HuH-7 (cell line): ENCODE measurements around the gene TTR.

Experiments used
- DNase-seq: peaks from one replicate; pipeline ENCODE4 v3.0.0; 2011; ENCODE audit warnings: low spot score

TTR gene

DNA sequence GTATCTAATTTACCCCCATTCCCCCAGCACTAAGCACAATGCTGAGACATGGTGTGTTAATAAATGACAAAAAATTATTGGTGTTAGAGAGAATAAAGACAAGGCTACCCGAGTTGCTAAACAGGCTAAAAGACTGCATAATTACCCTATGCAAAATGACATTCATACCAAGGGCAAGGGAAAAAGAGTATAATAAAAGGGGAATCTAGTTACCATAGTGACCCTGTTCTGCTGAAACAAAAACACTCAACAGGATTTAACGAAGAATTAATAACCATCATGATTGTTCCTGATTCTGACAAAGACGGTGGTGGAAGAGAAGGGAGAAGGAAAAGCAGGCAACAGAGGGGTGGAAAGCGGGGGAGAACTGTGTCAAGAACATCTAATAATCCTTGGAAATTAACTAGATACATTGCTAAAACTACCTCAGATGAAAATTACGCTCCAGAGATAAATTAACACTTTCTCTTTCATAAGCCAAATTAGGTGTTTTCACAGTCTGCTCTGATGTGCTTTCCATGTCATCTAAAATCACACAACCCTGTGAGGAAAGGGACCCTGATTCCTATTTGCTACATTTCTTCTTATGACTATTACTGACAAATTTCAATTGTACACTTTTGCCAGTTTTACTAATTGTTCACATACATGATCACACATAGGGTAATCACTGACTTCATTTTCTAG is 25.5 kb downstream of the TTR start:
- no peak for DNase-seq

DNA sequence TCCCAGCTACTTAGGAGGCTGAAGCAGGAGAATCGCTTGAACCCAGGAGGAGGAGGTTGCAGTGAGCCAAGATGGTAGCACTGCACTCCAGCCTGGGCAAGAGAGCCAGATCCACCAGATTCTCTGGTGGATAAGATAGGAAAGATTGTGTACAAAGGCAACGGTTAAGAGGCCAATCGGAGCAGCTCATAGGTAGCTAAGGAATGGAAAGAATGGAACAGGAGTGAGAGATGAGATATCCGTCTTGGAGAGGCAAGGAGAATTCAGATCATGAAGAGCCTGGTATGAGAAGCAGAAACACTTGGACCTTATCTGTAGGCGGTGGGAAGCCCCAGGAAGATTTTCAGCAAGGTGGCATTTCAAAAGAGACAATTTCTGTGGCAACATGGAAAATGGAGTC is 27.1 kb downstream of the TTR start:
- no peak for DNase-seq

DNA sequence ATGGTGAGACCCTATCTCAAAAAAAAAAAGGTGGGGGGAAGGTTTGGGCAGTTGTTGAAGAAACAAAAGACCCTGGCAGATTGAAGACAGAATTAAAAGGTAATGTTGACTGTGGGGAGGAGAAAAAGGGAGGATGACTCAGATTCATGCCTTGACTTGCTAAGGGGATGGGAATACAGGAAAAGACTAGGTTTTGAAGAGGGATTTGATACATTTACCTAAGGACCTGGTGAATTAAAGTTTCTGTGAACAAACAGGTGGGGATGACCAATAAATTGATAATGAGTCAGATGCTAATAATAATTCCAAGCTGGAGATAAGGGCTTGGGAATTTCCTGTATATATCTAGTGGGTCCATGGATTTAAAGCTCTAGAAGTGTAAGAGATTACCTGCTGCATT is 27.6 kb downstream of the TTR start:
- no peak for DNase-seq

DNA sequence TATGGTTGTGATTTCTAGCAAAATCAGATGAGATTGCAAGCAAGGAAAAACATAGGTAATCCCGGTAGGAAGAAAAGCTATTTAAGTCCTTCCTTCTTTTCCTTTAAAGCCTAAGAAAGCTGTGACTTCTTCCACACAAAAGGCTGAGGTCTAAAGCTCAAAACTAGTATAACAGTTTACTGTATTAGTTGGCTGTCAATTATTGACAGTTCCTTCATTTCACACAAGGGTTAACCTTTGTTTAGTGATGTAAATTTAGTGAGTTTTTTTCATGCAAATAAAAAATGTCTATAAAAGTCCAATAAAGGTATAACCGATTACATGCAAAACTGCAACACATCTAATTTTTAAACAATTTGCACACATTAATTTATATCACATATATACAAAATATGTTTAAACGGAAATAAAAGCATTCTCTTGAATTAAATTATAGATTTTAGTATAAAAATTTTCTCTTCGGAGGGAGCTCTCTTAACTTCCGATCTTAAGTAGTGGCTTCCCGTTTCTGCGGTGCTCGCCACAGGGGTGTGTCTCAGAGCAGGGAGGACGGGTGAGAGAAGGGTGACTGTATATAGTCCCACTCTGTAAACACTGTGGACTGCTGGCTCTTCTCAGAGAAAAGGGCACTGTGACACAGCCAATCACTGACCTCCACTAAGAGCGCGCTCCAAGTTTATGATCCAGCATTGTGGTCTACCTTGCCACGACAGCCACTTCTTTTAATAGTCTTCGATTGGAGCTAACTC is 33.4 kb downstream of the TTR start:
- no peak for DNase-seq

DNA sequence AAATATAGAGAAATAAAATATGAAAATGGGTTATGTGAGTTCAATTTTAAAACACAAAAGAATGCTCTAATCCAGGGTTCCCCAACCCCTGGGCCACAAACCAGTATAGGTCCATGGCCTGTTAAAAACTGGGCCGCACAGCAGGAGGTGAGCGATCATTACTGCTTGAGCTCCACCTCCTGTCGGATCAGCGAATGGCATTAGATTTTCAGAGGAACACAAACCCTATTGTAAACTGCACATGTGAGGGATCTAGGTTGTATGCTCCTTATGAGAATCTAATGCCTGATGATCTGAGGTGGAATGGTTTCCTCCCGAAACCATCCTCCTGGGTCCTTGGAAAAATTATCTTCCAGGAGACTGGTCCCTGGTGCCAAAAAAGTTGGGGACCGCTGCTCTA is 34.7 kb downstream of the TTR start:
- no peak for DNase-seq

DNA sequence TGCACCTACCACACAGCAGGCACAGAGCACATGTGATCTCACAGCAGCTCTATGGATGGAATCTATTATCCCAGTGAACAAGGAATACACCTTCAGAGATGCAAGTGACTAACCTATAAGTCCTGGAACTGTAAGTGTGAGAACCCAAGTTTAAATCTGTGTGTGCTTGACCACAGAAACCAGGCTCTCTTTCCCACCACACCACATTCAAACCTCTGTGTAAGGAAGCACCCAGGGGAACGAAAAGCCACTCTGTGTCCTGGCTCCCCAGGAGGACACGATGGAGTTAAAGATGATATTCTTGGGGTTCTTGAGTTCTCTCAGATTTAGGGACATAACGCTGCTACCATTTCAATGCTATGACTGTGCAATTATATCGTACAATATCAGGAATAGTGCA is 38.9 kb downstream of the TTR start:
- no peak for DNase-seq

DNA sequence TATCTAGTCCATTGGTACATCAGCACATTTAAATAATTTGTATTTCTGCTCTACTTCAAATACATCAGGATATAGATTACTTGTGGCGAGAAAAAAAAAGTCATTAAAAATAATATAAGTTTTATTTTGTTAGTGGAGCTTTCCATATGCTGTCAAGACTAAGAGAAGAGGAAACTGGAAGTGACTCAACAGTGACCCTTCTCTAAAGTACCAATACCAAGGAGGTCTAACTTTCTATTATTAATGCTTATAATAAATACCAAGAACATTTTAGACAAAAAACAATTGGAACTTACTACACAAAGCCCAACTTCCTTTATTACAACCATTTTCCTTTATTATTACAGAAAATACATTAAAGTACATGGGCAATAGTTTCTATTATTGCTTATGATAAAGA is 39.8 kb downstream of the TTR start:
- no peak for DNase-seq

DNA sequence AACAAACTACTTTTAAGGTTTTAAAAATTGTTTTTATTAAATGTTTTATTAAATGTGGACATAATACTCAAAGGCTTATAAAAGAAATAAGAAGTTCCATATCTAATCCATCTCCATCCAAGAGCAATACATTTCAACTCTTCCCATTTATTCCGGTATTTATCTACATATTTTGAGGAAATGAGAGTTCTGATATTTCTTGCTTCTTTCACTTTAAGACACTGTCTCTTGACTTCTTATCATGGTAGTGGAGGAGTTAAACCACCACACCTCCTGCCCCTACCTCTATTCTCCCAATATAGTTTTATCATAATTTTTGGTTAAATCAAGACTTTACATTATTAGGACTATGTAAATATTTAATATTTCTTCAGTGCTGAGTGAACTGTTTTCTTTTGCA is 40.7 kb downstream of the TTR start:
- no peak for DNase-seq

DNA sequence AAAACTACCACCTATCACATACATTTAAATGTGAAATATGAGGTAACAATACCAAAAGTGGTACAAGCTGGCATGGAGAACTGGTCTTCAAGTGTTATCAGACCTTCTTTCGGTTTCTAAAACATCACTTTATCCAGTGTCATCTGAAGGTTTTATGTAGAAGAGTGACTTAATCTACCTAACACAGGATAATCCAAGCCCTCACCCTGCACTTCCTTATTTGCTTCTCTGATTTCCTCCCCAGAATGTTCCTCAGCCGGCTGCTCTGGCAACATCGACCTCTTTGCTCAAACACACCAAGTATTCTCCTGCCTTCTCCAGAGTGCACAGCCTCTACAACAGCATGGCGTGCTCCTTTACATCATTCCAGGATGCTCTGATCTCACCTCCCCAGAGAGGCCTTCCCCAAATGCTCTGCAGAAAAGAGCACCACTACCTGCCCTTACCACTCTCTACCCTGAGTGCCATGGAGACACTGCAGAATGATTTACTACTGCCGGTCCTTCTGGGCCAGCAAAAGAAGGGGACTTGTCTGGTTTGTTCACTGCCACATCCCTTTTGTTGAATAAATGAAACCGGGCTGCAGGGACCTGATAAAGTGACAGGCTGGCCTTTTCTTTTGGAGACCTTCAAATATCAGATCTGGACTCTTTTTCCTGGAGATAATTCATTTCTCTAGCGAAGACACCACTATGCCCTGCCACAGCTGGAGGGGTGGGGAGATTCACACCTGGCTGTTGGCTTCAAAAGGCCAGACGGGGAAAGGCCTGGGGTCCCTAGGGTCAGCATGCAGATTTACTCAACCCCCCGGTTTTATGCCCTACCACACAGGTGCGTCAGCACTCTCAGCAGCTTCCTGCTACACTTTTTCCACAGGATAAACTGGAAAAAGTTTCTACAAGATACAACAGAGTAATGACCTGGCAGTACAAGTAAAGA is 42.0 kb downstream of the TTR start:
- no peak for DNase-seq

DNA sequence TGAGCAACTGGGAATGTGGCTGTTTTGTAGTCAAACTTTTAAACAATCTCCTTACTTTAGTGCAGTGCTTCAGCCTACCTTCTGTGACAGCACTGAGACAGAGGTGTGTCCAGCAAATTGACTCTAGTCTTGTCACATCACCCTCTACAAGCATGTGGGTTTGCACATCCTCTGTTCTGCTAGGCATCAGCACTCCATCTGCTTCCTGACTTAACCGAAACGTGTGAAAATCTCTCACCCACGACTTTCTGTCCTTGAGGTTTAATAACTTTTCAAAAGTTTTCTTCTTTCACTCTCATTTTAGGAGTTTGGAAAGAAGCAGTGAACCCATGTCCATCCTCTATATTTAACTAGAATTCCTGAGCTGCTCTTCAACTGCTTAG is 42.6 kb downstream of the TTR start:
- DNase-seq: no peak

DNA sequence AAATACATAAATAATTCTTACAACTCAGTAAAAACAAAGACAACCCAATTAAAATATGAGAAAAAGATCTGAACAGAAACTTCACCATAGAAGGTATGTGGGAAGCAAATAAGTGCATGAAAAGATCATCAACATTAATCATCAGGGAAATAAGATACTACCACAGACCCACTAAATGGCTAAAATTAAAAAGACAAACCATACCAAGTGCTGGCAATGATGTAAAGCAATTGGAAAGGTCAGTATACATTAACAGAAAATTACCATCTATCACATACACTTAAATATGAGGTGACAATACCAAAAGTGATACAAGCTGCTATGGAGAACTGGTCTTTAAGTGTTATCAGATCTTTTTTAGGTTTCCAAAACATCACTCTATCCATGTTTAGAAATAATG is 44.7 kb downstream of the TTR start:
- no peak for DNase-seq

DNA sequence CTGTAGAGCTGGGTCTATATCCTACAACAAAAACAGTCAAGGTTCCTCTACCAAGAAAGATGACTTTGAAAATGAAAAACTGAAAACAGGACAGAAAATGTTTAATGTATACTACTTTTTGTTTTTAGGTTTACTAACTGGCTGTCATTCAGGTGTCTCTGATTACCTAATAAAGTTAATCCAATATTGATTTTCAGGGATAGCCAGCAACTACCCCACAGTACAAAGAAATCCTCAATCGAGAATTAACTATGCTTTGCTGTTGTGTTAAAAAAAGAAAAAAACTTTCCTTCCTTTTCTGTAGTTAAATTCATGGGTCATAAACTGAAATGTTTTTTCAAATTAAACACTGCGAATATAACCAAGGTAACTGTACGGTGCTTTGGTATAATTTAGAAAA is 45.8 kb downstream of the TTR start:
- DNase-seq: no peak

DNA sequence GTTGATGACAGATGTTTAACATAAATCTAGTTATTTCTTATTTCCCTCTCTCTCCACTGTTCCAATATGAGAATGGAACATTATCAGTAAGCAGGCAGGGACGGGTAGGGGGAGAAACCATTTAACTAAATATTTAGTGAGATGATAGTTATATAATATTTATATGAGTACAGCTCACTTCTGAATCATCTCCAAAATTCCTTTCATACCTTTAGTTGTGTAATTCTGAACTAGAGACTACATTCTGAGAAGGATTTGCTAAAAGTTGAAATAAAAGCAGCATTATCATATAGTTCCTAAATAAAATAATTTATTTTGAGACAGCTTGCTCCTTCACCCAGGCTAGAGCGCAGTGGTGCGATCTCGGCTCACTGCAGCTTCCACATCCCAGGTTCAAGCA is 51.3 kb downstream of the TTR start:
- DNase-seq: no peak

DNA sequence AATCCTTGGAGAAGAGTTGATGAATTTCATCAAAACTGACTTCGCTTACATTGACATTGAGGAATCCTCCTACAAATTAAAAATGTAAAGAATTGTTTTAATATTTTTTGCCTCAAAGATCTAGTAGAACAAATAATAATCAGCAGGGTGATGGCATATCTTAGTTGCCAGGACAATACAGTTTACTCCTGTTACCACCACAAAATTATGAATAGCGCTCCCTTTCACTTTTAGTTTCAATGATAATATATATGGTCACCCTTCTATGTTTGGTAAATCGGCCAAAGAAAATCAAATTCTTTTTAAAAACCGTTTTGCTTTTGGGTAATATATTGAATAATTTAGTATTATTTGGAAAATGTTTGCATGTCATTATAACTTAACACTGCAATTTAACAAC is 53.7 kb downstream of the TTR start:
- DNase-seq: no peak

DNA sequence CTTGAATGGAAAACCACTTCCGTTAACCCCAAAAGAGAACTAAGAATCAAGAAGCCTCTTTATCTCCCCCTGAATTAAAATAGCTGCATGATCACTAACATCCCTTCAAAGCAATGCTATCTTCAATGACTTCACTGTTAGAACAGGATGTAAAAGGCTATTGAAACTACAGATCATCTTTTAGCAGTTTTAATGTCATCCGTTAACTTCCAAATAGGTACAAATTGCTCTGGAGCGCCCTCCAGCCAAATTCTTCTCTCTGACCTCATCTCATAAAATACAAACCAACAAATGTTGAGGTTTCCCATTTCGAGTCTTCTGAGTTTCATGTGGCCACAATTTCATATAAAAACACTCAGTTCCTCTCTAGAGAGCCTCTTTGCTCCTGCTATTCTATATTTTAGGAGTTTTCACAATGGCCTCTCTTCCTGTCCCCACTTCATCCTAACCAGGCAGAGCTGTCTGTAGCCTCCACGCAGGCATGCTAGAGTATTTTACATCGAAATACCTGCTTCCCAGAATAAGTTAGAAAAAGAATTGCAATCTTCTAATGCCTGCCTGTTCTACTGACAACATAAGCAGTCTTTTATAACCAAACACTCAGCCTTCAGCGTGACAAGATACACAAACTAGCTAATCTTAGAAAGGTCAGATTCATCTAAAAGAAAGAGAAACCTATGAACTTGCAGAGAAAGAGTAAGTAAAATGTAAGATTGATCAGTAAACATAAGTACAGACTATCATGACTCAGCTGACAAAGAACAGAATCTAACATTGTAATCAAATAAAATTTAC is 54.9 kb downstream of the TTR start:
- DNase-seq: no peak

DNA sequence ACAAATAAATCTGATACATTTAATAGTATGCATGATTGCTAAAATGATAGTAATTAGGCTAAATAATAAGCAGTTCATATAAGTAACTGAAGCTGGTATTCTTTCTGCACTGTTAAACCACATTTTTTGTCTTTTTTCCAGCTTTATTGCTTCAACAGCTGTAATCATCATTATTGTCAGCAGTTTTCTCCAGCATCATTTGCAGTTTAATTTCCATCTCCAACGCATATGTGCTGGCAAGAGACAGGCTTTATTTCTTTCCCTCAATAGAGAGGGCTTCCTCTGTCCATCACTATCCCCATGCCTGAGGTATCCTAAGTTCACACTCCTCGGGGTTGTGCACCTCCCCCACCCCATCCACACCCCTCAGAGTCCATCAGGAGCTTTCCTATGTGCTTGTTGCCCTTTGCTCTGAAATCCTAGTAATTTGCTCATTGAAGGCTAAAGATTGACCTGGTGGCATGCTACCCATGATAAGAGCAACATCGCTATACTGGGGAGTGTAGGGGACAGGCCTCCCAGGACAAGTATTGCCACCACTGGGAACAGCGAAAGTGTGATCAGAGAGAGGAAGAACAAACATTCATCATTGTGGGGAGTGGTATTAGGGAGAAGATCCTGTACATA is 55.6 kb downstream of the TTR start:
- DNase-seq: peak; percentile 9
